ENCODE measurements around the gene LZTR1. TPM values are rescaled to one million over a fixed set of nuclear protein-coding genes. Genes with fewer than 3 reads are reported as not detected.

The LZTR1 gene
- total RNA-seq, 1 experiment from 2014 or later = 23.4 TPM

GRCh38 chr22:20989323-20990138 is 7.4 kb downstream of the LZTR1 start:
- CTCF ChIA-PET = no interaction called here
- Histone ChIP-seq H3K4me2 (no peak overlapping the region), H3K36me3 (ENCODE audit: low read depth) (no peaks in the 10 kb centered on the region), H4K20me1 (ENCODE audit: insufficient read depth) (no peaks in the 10 kb centered on the region), H3K27me3 (ENCODE audit: insufficient read depth, low read depth) (no peaks in the 10 kb centered on the region), H3K79me2 (ENCODE audit: low read depth) (no peaks in the 10 kb centered on the region), H2AFZ (no peak overlapping the region), H3F3A (ENCODE audit: insufficient read depth, low read depth) (no peaks in the 10 kb centered on the region), H3K4me1 (replicated peaks; ENCODE audit: insufficient read depth) (no peaks in the 10 kb centered on the region), H3K9me3 (ENCODE audit: insufficient read depth, low read depth) (no peaks in the 10 kb centered on the region), H3K9me2 (ENCODE audit: insufficient read depth) (no peaks in the 10 kb centered on the region), H3K27ac (no peak overlapping the region), H3K4me3 (no peak overlapping the region)
- DNase-seq = no peak
- BruUV-seq (replicated peaks) = no TSS peak
- intact Hi-C loops (cut with micrococcal nuclease; ENCODE audit: unreplicated experiment) = no loop called here
- TF ChIP-seq, protein P1, sequence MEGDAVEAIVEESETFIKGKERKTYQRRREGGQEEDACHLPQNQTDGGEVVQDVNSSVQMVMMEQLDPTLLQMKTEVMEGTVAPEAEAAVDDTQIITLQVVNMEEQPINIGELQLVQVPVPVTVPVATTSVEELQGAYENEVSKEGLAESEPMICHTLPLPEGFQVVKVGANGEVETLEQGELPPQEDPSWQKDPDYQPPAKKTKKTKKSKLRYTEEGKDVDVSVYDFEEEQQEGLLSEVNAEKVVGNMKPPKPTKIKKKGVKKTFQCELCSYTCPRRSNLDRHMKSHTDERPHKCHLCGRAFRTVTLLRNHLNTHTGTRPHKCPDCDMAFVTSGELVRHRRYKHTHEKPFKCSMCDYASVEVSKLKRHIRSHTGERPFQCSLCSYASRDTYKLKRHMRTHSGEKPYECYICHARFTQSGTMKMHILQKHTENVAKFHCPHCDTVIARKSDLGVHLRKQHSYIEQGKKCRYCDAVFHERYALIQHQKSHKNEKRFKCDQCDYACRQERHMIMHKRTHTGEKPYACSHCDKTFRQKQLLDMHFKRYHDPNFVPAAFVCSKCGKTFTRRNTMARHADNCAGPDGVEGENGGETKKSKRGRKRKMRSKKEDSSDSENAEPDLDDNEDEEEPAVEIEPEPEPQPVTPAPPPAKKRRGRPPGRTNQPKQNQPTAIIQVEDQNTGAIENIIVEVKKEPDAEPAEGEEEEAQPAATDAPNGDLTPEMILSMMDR (conservative IDR thresholded peaks at IDR 0.05) = no peak
- TF ChIP-seq EZH2 (IDR thresholded peaks at IDR 0.05; ENCODE audit: low read depth) = no peak
- POLR2A ChIA-PET (ENCODE audit: unreplicated experiment) = no interaction called here

- no peak for TF ChIP-seq EZH2 (IDR thresholded peaks at IDR 0.05; ENCODE audit: low read depth)
- TF ChIP-seq, protein P1 (conservative IDR thresholded peaks at IDR 0.05) = no peak
- ChIA-PET CTCF (no interaction called here), POLR2A (ENCODE audit: unreplicated experiment) (interaction anchor here (0.7 kb wide), 1 partner anchor 105 kb away, joined by 3 read pairs; no protein-coding TSS in a partner anchor)
- Histone ChIP-seq H3F3A (ENCODE audit: insufficient read depth, low read depth) (no peaks in the 10 kb centered on the region), H3K36me3 (ENCODE audit: low read depth) (no peaks in the 10 kb centered on the region), H3K9me3 (ENCODE audit: insufficient read depth, low read depth) (no peaks in the 10 kb centered on the region), H4K20me1 (ENCODE audit: insufficient read depth) (no peaks in the 10 kb centered on the region), H3K27ac (no peak overlapping the region), H3K27me3 (ENCODE audit: insufficient read depth, low read depth) (no peaks in the 10 kb centered on the region), H3K4me3 (no peak overlapping the region), H3K4me1 (replicated peaks; ENCODE audit: insufficient read depth) (no peaks in the 10 kb centered on the region), H2AFZ (no peak overlapping the region), H3K4me2 (no peak overlapping the region), H3K9me2 (ENCODE audit: insufficient read depth) (no peaks in the 10 kb centered on the region), H3K79me2 (ENCODE audit: low read depth) (no peaks in the 10 kb centered on the region)
- no peak for DNase-seq
- BruUV-seq (replicated peaks) = no TSS peak
- intact Hi-C loops (cut with micrococcal nuclease; ENCODE audit: unreplicated experiment) = no loop called here
Measured at GRCh38 chr22:20990184-20991180, 8.4 kb downstream of the LZTR1 start.

GRCh38 chr22:20991252-20992055 is 9.4 kb downstream of the LZTR1 start:
- CTCF ChIA-PET = no interaction called here
- Histone ChIP-seq H3F3A (ENCODE audit: insufficient read depth, low read depth) (no peaks in the 10 kb centered on the region), H3K9me2 (ENCODE audit: insufficient read depth) (no peaks in the 10 kb centered on the region), H3K79me2 (ENCODE audit: low read depth) (no peaks in the 10 kb centered on the region), H3K36me3 (ENCODE audit: low read depth) (no peaks in the 10 kb centered on the region), H3K27ac (no peak overlapping the region), H3K9me3 (ENCODE audit: insufficient read depth, low read depth) (no peaks in the 10 kb centered on the region), H2AFZ (no peak overlapping the region), H3K4me3 (no peak overlapping the region), H3K4me2 (no peak overlapping the region), H3K27me3 (ENCODE audit: insufficient read depth, low read depth) (no peaks in the 10 kb centered on the region), H4K20me1 (ENCODE audit: insufficient read depth) (no peaks in the 10 kb centered on the region), H3K4me1 (replicated peaks; ENCODE audit: insufficient read depth) (no peaks in the 10 kb centered on the region)
- BruUV-seq (replicated peaks) = no TSS peak
- POLR2A ChIA-PET (ENCODE audit: unreplicated experiment) = no interaction called here
- DNase-seq = no peak
- intact Hi-C loops (cut with micrococcal nuclease; ENCODE audit: unreplicated experiment) = no loop called here
- TF ChIP-seq, protein P1 (conservative IDR thresholded peaks at IDR 0.05) = no peak
- TF ChIP-seq EZH2 (IDR thresholded peaks at IDR 0.05; ENCODE audit: low read depth) = no peak

All from PC-9 (cell line).